HG03460 (cell line): ENCODE data around the gene ERI3.

ENCODE experiments used
- ATAC-seq: cut with Tn5 transposase; IDR thresholded peaks from one replicate; pipeline ENCODE4 v1.9.1; 2021; ENCODE audit not compliant: unreplicated experiment

Gene ERI3

DNA sequence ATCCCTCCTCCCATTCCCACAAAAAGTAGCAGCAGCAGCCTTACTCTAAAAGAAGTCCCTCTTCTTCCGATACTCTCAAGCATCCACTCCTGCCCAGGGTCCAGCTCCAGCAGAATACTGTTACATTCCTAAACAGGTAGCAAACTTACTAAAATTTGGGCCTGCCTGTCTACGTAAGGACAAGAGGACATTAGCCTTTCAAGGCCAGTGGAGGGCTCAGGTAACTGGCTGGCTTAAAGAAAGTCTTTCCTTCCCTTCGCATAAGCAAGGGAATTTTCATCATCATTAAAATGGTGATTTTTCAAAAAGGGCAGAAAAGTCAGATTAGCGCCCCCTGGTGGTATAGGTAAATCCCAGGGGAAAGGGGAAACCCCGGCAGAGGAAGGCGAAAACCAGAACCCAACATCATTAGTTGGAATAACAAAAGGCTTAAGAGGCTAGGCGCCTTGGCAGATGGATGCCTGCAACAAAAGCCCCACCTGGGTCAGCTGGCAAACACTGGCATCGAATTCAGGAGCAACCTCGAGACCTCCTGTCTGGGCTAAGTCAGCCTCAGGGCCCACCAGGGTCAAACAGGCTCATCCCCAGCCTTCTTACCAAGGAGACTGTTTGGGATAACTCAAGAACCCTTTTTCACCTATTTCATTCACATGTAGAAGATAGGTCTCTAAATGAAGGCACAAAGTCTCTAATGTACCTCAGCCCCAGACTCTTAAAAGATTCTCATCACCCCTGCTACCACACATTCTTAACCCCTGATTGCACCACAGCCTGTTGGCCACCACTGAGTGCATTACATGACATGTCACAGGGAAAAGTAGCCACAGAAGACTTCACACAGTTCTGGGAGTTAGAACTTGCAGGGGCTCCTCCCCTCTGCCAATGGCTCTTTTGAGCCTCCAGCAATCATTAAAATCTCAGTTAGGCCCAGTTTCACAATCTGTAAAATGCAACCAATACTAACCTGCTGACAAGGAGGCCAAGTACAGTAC lies 36.7 kb downstream of the ERI3 start:
- ATAC-seq = no peak

DNA sequence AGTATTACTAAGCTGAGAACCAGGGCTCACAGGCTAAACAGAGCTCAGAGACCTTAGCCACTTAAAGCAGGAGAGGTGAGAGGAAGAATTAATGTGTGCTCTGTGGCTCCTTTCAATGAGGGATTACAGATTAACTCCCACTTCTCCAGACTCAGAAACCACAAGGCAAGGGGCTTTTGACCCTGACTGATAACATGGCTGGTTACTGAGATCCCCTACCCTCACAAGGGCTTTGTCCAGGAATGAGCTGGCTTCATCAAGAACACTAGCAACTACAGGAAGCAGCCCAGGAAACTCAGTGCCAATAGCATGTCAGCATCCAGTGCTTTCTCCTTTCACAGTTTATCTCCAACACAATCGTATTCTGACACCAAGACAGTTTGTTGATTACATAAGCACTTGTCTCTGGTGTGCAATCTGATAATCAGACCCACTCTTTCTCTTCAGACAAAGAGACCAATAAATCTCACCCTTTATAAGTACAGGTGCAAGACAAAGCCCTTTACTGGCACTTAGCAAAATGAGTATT lies 38.8 kb downstream of the ERI3 start:
- peak; percentile 55 for ATAC-seq

DNA sequence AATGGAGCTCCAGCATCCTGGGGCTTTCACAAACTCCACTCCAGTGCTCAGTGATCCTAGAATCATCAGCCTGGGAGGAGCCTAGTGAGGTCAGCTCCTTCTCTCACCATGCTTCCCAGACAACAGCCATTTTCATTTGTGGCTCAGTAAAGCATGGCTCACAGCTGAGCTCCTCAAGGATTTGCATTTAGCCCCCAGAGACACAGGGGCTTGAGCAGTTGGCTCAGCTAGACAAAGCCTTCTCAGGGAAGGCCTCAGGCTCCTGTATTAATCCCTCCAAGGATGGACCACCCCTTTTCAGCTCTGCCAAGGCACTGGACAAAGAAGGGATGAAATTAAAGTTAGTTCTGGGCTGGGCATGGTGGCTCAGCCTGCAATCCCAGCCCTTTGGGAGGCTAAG lies 39.5 kb downstream of the ERI3 start:
- no peak for ATAC-seq

GRCh38 chr1:44314452-44314851 lies 40.6 kb downstream of the ERI3 start:
- no peak for ATAC-seq

- ATAC-seq = no peak
Observed at GRCh38 chr1:44313265-44313918, 41.7 kb downstream of the ERI3 start.

DNA sequence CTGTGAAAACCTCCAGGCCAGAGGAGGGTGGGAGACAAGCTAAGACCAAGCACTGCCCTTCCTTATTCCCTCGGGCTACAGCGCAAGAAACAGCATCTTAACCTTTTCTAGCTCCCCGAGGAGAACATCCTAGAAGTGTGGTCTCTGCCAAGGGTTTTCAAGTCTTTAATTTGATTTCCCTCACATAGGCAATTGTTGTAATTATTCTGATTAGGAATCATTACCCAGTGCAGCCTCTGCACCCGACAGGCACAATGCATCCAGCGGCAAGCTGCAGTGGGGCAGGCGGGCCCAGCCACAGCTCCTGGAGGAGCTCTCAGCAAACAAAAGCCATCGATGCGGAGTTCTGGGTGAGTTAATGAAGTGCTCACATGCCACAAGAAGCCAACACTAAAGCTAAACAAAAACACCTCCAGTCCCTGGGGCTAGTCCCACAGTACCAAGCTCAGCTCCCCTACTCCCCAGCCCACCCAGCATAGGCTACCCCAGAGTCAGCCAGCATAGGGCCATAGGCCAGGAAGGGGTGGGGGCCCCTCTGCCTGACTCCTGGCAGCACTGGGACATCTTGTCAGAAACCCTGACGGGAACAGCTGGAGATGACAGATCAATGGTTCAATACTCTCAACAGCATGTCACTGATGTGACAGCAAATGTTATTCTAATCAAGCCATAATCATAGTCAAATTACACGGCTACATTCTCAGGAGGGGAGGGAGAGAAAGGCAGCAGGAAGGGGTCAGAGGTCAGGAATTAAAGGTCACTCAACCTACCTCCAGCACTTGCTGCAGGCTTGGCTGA lies 42.5 kb downstream of the ERI3 start:
- no peak for ATAC-seq

DNA sequence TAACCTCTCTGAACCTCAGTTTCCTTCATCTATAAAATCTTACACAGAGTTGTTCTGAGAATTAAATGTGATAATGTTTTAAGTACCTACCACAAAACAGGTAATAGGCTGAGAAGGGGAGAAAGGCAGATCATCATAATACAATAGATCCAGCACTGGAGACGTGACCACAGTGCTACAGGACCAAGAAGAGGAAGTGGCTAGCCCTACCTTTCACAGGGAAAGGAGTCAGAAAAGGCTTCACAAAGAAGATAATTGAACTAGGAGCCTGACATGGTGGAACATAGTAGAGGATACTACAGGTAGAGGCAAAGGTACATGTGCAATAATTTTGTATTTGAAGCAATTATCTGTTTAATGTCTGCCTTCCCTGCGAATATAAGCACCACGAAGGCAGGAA lies 45.1 kb downstream of the ERI3 start:
- ATAC-seq = no peak

DNA sequence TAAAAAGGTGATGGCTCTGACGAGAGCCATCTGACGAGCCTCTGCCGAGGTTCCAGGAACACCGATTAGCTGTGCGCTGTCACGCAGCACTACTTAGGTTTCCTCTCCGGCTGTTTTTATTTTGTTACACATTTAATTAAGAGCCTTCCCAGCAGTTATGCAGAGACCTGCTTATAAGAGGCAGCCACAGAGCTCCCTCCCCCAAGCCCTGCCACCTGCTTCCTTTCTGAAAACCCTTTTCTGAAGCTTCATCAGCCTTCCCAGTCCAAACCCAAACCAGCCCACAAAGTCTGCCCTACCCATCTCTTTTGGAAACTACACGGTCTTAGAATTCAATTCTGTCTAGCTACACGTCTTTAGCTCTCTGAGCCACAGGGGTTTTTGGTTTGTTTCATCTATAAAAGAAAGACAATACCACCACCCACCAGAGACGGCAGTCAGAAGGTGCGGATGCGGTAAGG lies 49.1 kb downstream of the ERI3 start:
- no peak for ATAC-seq

GRCh38 chr1:44303532-44303931 lies 51.5 kb downstream of the ERI3 start:
- ATAC-seq = no peak

- ATAC-seq = no peak
Observed at GRCh38 chr1:44302541-44302940, 52.5 kb downstream of the ERI3 start.

DNA sequence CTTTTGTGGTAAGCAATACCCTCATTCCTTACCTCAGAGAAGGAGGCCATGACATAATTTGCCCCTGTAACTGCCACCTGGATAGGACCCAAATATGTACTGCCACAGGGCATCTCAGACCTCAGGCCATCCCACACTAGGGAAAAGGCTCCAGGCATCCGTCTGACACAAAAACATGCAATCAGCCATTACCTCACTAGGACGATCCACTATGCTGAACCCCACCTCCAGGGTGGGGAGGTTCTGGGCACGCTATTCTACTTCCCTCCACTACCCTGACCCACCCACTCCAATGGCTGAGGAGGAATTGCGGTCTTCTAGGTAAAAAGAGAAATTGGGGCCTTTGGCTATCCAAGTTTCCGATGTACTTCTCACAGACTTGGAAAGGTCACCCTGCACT lies 53.6 kb downstream of the ERI3 start:
- ATAC-seq = no peak

- ATAC-seq = no peak
Observed at GRCh38 chr1:44300852-44301251, 54.2 kb downstream of the ERI3 start.

- no peak for ATAC-seq
Observed at GRCh38 chr1:44297695-44298400, 57.2 kb downstream of the ERI3 start.

DNA sequence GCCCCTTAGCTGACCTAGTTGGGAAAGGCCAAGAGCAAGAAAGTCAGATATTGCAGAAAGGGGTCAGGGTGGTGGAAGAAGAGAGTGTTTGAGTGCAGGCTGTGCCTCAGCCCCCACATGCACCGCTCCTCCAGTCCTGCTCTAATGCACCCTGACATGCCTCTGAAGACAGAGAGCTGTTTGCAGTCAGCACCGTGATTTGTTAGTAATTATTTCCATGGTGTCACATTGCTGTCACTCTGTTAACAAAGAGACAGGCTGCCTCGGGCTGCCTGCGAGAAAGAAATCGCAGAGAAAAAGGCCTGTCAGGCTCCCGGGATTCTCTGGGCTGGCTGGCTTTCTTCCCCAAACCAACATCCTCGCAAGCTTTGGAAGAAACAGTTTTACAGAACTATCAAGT lies 58.3 kb downstream of the ERI3 start:
- no peak for ATAC-seq

DNA sequence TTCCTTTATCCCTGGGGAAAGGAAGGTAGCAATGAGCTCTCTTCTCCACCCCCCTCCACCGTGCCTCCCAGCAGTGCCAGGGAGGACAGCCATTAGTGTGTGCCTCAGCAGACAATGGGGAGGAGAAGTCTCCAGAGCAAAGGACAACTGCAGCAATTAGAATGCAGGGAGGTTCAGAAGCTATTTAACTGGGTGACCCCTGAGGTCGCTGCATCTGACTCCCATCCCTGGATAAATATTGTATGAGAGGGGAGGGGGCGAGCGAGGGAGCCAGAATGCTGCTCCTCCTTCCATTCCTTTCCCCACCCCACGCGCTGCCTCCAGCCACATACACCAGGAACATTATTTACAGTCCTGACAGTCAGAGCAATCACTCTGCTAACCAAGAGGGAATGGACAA lies 59.0 kb downstream of the ERI3 start:
- ATAC-seq = no peak

- ATAC-seq = no peak
Observed at GRCh38 chr1:44294588-44295007, 60.5 kb downstream of the ERI3 start.

DNA sequence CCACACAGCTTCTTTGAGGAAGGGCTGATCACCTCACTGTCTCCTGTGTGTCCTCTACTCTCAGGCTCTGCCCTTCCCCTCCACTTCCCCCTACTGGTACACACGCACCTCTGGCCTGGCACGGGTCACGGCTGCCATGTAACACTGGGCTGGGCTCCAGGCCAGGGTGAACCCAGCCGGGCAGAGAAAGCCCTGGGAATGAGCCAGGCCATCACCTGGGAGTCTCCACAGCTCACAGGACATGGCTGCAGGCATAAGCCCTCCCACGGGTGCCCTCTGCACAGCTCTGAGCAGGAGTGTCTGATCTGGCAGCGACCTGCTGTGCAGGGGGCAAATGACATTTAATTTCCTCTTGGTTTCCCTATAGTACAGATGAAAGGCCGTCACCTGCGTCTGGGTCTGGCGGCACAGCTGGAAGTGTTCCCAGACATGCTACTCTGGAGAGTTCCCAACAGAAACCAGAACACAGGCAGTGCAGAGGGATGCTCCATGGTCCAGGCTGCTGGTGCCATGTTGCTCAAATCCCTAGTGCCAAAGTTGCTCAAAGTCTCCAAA lies 61.2 kb downstream of the ERI3 start:
- ATAC-seq = no peak

DNA sequence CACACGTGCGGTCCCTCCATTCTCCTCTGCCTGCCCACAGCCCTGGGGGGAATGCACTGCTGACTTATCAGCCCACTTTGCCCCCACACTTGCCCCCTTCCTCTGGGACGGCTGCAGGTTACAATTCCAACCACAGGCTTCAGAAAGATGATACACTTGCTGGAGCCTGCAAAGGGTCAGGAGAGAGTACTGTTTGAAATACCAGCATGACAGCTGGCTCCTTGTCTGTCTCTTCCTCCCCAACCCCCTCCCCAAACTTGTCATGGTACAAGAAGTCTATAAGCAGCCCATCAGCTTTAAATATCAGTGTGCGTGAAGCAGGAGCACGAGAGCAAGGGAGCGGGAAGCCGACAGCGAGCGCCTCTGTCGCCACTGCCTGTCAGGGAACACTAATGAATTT lies 62.4 kb downstream of the ERI3 start:
- no peak for ATAC-seq

- ATAC-seq = no peak
Observed at GRCh38 chr1:44290250-44291094, 64.6 kb downstream of the ERI3 start.
